ENCODE data around the gene LCLAT1.

The LCLAT1 gene

DNA sequence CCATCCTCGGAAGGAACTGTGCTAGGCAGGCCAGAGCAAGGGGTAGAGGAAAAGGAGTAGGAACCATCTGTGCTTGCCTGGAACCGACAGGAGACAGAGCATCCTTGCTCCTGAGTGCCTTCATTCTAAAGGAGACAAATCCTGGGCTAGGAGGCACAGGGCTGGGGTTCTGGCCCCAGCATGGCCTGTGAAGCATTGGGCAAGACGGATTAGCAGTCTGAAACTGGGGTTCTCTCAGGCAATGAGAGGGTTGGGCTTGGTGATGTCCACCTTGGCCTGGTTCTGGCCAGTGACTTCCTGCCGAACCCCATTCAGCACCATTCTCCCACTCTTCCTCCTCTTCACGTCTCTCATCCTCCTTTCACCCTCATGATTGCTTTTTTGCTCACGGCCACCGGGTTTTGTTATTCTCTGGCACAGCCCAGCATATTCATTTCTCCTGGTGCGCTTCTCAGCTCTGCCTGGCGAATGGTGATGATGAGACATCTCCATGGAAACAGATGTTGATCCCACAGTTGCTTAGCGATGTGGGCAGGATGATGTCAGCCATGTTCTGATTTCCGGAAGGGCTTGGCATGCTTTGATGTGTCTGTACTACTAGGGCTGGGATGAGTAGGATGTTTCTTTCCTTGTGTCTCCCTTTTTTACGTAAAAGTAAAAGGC is 232.5 kb downstream of the LCLAT1 start:
- TF ChIP-seq, protein P1, sequence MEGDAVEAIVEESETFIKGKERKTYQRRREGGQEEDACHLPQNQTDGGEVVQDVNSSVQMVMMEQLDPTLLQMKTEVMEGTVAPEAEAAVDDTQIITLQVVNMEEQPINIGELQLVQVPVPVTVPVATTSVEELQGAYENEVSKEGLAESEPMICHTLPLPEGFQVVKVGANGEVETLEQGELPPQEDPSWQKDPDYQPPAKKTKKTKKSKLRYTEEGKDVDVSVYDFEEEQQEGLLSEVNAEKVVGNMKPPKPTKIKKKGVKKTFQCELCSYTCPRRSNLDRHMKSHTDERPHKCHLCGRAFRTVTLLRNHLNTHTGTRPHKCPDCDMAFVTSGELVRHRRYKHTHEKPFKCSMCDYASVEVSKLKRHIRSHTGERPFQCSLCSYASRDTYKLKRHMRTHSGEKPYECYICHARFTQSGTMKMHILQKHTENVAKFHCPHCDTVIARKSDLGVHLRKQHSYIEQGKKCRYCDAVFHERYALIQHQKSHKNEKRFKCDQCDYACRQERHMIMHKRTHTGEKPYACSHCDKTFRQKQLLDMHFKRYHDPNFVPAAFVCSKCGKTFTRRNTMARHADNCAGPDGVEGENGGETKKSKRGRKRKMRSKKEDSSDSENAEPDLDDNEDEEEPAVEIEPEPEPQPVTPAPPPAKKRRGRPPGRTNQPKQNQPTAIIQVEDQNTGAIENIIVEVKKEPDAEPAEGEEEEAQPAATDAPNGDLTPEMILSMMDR (IDR thresholded peaks at IDR 0.05; ENCODE audit: insufficient read depth, low read length, poor library complexity, severe bottlenecking) = no peak
- TF ChIP-seq EZH2phosphoT487 (conservative IDR thresholded peaks at IDR 0.05; ENCODE audit: low read length) = no peak
- H3K9me3 ChIP-seq (ENCODE audit: insufficient read depth, low read length) = no peaks in the 10 kb centered on the region
- H2AFZ ChIP-seq (ENCODE audit: low read depth, low read length, severe bottlenecking) = no peak overlapping the region
- H3K27ac ChIP-seq (ENCODE audit: low read depth, low read length) = no peak overlapping the region
- H3K27me3 ChIP-seq (ENCODE audit: low read length) = no peaks in the 10 kb centered on the region
- no peaks in the 10 kb centered on the region for H3K9me2 ChIP-seq (replicated peaks; ENCODE audit: insufficient read depth, low read length)
- no peaks in the 10 kb centered on the region for H3F3A ChIP-seq (ENCODE audit: insufficient read depth)
- no peaks in the 10 kb centered on the region for H4K20me1 ChIP-seq (ENCODE audit: low read depth, low read length)
- H3K4me2 ChIP-seq (ENCODE audit: low read depth, low read length, poor library complexity, severe bottlenecking) = no peak overlapping the region
- H3K9ac ChIP-seq (ENCODE audit: low read length) = no peak overlapping the region
- H3K79me2 ChIP-seq (ENCODE audit: insufficient read depth, low read length) = no peaks in the 10 kb centered on the region
- no peaks in the 10 kb centered on the region for H3K36me3 ChIP-seq (ENCODE audit: low read length)
- no peak overlapping the region for H3K4me3 ChIP-seq (ENCODE audit: insufficient read depth, low read length, poor library complexity, severe bottlenecking)

DNA sequence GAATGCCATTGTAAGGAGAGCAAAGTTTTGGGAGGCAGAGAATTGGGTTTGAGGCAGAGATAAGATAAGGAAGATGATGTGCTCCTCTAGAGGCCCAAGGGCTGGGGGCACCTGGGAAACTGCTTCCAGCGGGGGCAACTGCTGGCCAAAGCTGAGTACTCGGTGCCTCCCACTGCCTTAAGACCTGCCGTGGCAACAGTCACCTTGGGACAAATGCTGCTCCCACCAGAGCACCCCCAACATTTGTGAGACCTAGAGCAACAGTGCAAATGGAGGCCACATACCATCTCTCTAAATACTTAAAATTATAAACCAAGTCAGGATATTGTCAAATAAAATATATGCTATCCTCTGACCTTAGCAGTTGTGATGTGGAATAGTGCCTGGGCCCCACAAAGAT is 233.1 kb downstream of the LCLAT1 start:
- H4K20me1 ChIP-seq (ENCODE audit: low read depth, low read length) = no peaks in the 10 kb centered on the region
- no peak overlapping the region for H3K9ac ChIP-seq (ENCODE audit: low read length)
- H3K27me3 ChIP-seq (ENCODE audit: low read length) = no peaks in the 10 kb centered on the region
- no peak overlapping the region for H2AFZ ChIP-seq (ENCODE audit: low read depth, low read length, severe bottlenecking)
- no peak overlapping the region for H3K27ac ChIP-seq (ENCODE audit: low read depth, low read length)
- H3K9me3 ChIP-seq (ENCODE audit: insufficient read depth, low read length) = no peaks in the 10 kb centered on the region
- H3K79me2 ChIP-seq (ENCODE audit: insufficient read depth, low read length) = no peaks in the 10 kb centered on the region
- H3F3A ChIP-seq (ENCODE audit: insufficient read depth) = no peaks in the 10 kb centered on the region
- no peak overlapping the region for H3K4me2 ChIP-seq (ENCODE audit: low read depth, low read length, poor library complexity, severe bottlenecking)
- H3K36me3 ChIP-seq (ENCODE audit: low read length) = no peaks in the 10 kb centered on the region
- no peak overlapping the region for H3K4me3 ChIP-seq (ENCODE audit: insufficient read depth, low read length, poor library complexity, severe bottlenecking)
- H3K9me2 ChIP-seq (replicated peaks; ENCODE audit: insufficient read depth, low read length) = no peaks in the 10 kb centered on the region
- TF ChIP-seq, protein P1 (IDR thresholded peaks at IDR 0.05; ENCODE audit: insufficient read depth, low read length, poor library complexity, severe bottlenecking) = no peak
- TF ChIP-seq EZH2phosphoT487 (conservative IDR thresholded peaks at IDR 0.05; ENCODE audit: low read length) = no peak

DNA sequence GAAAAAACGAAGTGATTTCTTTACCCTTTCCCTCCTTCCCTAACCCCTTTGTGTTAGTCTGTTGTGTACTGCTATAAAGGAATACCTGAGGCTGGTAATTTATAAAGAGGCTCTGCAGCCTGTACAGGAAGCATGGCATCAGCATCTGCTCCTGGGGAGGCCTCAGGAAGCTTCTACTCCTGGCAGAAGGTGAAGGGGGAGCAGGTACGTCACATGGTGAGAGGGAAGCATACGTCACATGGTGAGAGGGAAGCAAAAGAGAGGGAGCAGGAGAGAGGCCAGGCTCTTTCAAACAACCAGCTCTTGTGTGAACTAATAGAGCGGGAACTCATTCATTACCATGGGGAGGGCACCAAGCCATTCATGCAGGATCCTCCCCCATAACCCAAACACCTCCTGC is 234.0 kb downstream of the LCLAT1 start:
- H4K20me1 ChIP-seq (ENCODE audit: low read depth, low read length) = no peaks in the 10 kb centered on the region
- no peak for TF ChIP-seq EZH2phosphoT487 (conservative IDR thresholded peaks at IDR 0.05; ENCODE audit: low read length)
- TF ChIP-seq, protein P1 (IDR thresholded peaks at IDR 0.05; ENCODE audit: insufficient read depth, low read length, poor library complexity, severe bottlenecking) = no peak

More for the DNA sequence above, 234.0 kb downstream of the LCLAT1 start:
- Histone ChIP-seq H3K36me3 (ENCODE audit: low read length) (no peaks in the 10 kb centered on the region), H3K9ac (ENCODE audit: low read length) (no peak overlapping the region), H3K9me3 (ENCODE audit: insufficient read depth, low read length) (no peaks in the 10 kb centered on the region), H3K79me2 (ENCODE audit: insufficient read depth, low read length) (no peaks in the 10 kb centered on the region), H3K9me2 (replicated peaks; ENCODE audit: insufficient read depth, low read length) (no peaks in the 10 kb centered on the region), H3K27ac (ENCODE audit: low read depth, low read length) (no peak overlapping the region), H3K27me3 (ENCODE audit: low read length) (no peaks in the 10 kb centered on the region), H2AFZ (ENCODE audit: low read depth, low read length, severe bottlenecking) (no peak overlapping the region), H3K4me3 (ENCODE audit: insufficient read depth, low read length, poor library complexity, severe bottlenecking) (no peak overlapping the region), H3K4me2 (ENCODE audit: low read depth, low read length, poor library complexity, severe bottlenecking) (no peak overlapping the region), H3F3A (ENCODE audit: insufficient read depth) (no peaks in the 10 kb centered on the region)
